ENCODE measurements around the gene FNDC10.
"Not testable (repeated sequence)": the region's sequence is repeated elsewhere in the genome, so short reads cannot be mapped to it uniquely, and the experiment has no call there.

DNA sequence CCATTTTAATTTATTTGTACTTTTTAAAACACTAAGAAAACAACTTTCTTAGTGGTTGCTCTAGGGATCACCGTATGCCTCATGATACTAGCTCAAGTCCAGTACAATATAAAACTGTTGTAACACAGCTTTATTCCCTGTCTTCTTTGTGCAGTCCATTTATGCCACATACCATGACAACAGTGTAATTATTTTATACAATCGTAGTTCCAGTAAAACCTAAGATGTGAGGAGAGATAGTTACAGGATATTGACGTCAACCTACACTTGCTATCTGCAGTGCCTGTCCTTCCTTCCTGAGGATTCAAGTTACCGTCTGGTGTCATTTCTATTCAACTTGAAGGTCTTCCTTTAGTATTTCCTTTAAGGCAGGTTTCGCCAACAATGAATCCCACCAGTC lies 46.4 kb upstream of the FNDC10 start:
- TF ChIP-seq, protein P1, sequence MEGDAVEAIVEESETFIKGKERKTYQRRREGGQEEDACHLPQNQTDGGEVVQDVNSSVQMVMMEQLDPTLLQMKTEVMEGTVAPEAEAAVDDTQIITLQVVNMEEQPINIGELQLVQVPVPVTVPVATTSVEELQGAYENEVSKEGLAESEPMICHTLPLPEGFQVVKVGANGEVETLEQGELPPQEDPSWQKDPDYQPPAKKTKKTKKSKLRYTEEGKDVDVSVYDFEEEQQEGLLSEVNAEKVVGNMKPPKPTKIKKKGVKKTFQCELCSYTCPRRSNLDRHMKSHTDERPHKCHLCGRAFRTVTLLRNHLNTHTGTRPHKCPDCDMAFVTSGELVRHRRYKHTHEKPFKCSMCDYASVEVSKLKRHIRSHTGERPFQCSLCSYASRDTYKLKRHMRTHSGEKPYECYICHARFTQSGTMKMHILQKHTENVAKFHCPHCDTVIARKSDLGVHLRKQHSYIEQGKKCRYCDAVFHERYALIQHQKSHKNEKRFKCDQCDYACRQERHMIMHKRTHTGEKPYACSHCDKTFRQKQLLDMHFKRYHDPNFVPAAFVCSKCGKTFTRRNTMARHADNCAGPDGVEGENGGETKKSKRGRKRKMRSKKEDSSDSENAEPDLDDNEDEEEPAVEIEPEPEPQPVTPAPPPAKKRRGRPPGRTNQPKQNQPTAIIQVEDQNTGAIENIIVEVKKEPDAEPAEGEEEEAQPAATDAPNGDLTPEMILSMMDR (IDR thresholded peaks at IDR 0.05), result not testable (repeated sequence)
- TF ChIP-seq POLR2A (IDR thresholded peaks at IDR 0.05), result not testable (repeated sequence)

All from adrenal gland (tissue), 5 donors.